RPMI7951 (cell line): Measurements from ENCODE around the gene SMCP. TPM values are rescaled to one million over a fixed set of nuclear protein-coding genes. Genes with fewer than 3 reads are reported as not detected.

Experiments used
- total RNA-seq: library from RNA; depleted of rRNA; stranded (reverse); fragments of >200 nt; shearing (Covaris generic); gene quantifications from 2 replicates; pipeline ENCODE4 v1.2.3, GENCODE V29; 2014; rRNA removed

SMCP gene
- total RNA-seq, 1 experiment from 2014 or later, result not detected

Other genes with a start within 250 kb of the SMCP start
- not detected in 2 replicates for gene LCE2D, start 214.9 kb upstream of the SMCP start, total RNA-seq
- not detected in 2 replicates for gene LCE2C, start 203.0 kb upstream of the SMCP start, total RNA-seq
- not detected in 2 replicates for gene LCE2B, start 192.2 kb upstream of the SMCP start, total RNA-seq
- not detected in 2 replicates for gene LCE2A, start 180.0 kb upstream of the SMCP start, total RNA-seq
- gene LCE4A, start 170.2 kb upstream of the SMCP start, total RNA-seq, result not detected in 2 replicates
- gene KPRP, start 120.3 kb upstream of the SMCP start, total RNA-seq, result not detected in 2 replicates
- gene LCE1F, start 103.2 kb upstream of the SMCP start, total RNA-seq, result not detected in 2 replicates
- gene LCE1E, start 92.1 kb upstream of the SMCP start, total RNA-seq, result not detected in 2 replicates
- not detected in 2 replicates for gene LCE1D, start 81.6 kb upstream of the SMCP start, total RNA-seq
- not detected in 2 replicates for gene LCE1C, start 71.7 kb upstream of the SMCP start, total RNA-seq
- gene LCE1B, start 66.4 kb upstream of the SMCP start, total RNA-seq, result not detected in 2 replicates
- not detected in 2 replicates for gene LCE1A, start 50.8 kb upstream of the SMCP start, total RNA-seq
- not detected in 2 replicates for gene LCE6A, start 35.5 kb upstream of the SMCP start, total RNA-seq
- gene LCE7A, start 18.3 kb upstream of the SMCP start, total RNA-seq, result not detected in 2 replicates
- gene IVL, start 30.2 kb downstream of the SMCP start, total RNA-seq, result not detected in 2 replicates
- gene SPRR5, start 68.9 kb downstream of the SMCP start, total RNA-seq, result not detected in 2 replicates
- gene SPRR4, start 92.3 kb downstream of the SMCP start, total RNA-seq, result not detected in 2 replicates
- not detected in 2 replicates for gene SPRR1A, start 105.8 kb downstream of the SMCP start, total RNA-seq
- gene SPRR3, start 123.4 kb downstream of the SMCP start, total RNA-seq, result not detected in 2 replicates
- not detected in 2 replicates for gene SPRR1B, start 152.9 kb downstream of the SMCP start, total RNA-seq
- gene SPRR2D, start 162.8 kb downstream of the SMCP start, total RNA-seq, result not detected in 2 replicates
- gene SPRR2A, start 179.2 kb downstream of the SMCP start, total RNA-seq, result not detected in 2 replicates
- not detected in 2 replicates for gene SPRR2B, start 193.3 kb downstream of the SMCP start, total RNA-seq
- gene SPRR2E, start 216.2 kb downstream of the SMCP start, total RNA-seq, result not detected in 2 replicates
- gene SPRR2F, start 235.2 kb downstream of the SMCP start, total RNA-seq, result not detected in 2 replicates